HepG2 (cell line): Measurements from ENCODE around the gene CUL4A. TPM values are rescaled to one million over a fixed set of nuclear protein-coding genes. Genes with fewer than 3 reads are reported as not detected.
A peak's percentile ranks its signal among the peaks of the same experiment; 100 is the strongest.

Experiments
- AKAP8 ChIP-seq: sonication (generic); formaldehyde crosslinking; IDR thresholded peaks from 2 replicates; pipeline ENCODE4 v1.5.1; 2020; ENCODE audit warnings: mild to moderate bottlenecking, missing genetic modification reagents
- ARNT2 ChIP-seq: sonication (generic); formaldehyde crosslinking; IDR thresholded peaks from 2 replicates; pipeline ENCODE4 v1.8.0; 2022; ENCODE audit warnings: mild to moderate bottlenecking, low read depth, missing genetic modification reagents, moderate library complexity
- CEBPZ ChIP-seq: IDR thresholded peaks from 2 replicates; pipeline ENCODE4 v1.6.1; 2012; ENCODE audit warnings: low read length, improper control_type of control experiment
- SSRP1 ChIP-seq: IDR thresholded peaks from 2 replicates; pipeline ENCODE4 v1.6.1; 2016; ENCODE audit warnings: control low read depth
- SYNCRIP ChIP-seq: fragments of 200-400 bp; formaldehyde crosslinking; IDR thresholded peaks from 2 replicates; pipeline ENCODE4 v1.6.1; 2018; ENCODE audit warnings: mild to moderate bottlenecking, low read depth, low read length; ENCODE audit not compliant: insufficient read depth
- TGIF2 ChIP-seq: IDR thresholded peaks from 2 replicates; pipeline ENCODE4 v1.6.1; 2016; ENCODE audit warnings: control low read depth, missing compliant biosample characterization
- ZFP1 ChIP-seq: IDR thresholded peaks from 2 replicates; pipeline ENCODE4 v1.6.1; 2016
- ZFY ChIP-seq: sonication (generic); formaldehyde crosslinking; IDR thresholded peaks from 2 replicates; pipeline ENCODE4 v1.4.0; 2020; ENCODE audit warnings: missing genetic modification reagents
- ZHX1 ChIP-seq: sonication (generic); formaldehyde crosslinking; IDR thresholded peaks from 2 replicates; pipeline ENCODE4 v1.8.1; 2022; ENCODE audit warnings: low read depth, mild to moderate bottlenecking, missing genetic modification reagents
- ZNF234 ChIP-seq: sonication (generic); formaldehyde crosslinking; conservative IDR thresholded peaks from 2 replicates; pipeline ENCODE4 v1.5.1; 2020; ENCODE audit warnings: mild to moderate bottlenecking, missing genetic modification reagents
- ZNF354B ChIP-seq: sonication (generic); formaldehyde crosslinking; IDR thresholded peaks from 2 replicates; pipeline ENCODE4 v1.8.0; 2022; ENCODE audit warnings: mild to moderate bottlenecking, missing genetic modification reagents
- ZNF576 ChIP-seq: sonication (generic); formaldehyde crosslinking; IDR thresholded peaks from 2 replicates; pipeline ENCODE4 v1.4.0; 2020; ENCODE audit warnings: mild to moderate bottlenecking, missing genetic modification reagents
- ZNF891 ChIP-seq: sonication (generic); formaldehyde crosslinking; IDR thresholded peaks from 2 replicates; pipeline ENCODE4 v1.5.0; 2020; ENCODE audit warnings: mild to moderate bottlenecking, missing genetic modification reagents
- polyA plus RNA-seq, 8 experiments: library from polyadenylated mRNA; depleted of rRNA in 3 of 8; stranded (reverse) in 7 of 8; unstranded in 1 of 8; fragments of >200 nt; fragmentation: Illumina TruSeq in 4 of 8; extraction: Trizol in 4 of 8; gene quantifications; 2 replicates each; pipeline versions ENCODE4 v1.2.1 to v1.2.3, GENCODE V29; 2011 to 2016; ENCODE audit warnings: low read depth in 4 of 8, missing spikeins in 1 of 8, mixed read lengths in 1 of 8; ENCODE audit not compliant: insufficient read depth in 1 of 8
- total RNA-seq, 5 experiments: library from RNA; depleted of rRNA; stranded (reverse); fragments of >200 nt; fragmentation: Illumina TruSeq; extraction: Trizol; gene quantifications; 2 replicates each; pipeline ENCODE4 v1.2.3, GENCODE V29; 2016; ENCODE audit warnings: low read depth in 1 of 5
- TF ChIP-seq, protein P1 (sequence below), 2 experiments: fragments of 450-650 bp in 1 of 2; sonication (generic) in 1 of 2; formaldehyde crosslinking in 1 of 2; IDR thresholded peaks; 2 replicates each; pipeline versions ENCODE4 v1.6.1 to v1.8.0; 2016 to 2022; ENCODE audit warnings: antibody characterized with exemption in 1 of 2, mild to moderate bottlenecking in 1 of 2, missing genetic modification reagents in 1 of 2

Gene CUL4A
- total and polyA plus RNA-seq, 2 of the 13 experiments (the other 11 are each of a cell fraction or from before 2014, with no cell fraction given) = 51.2 to 75.3 TPM

- TF ChIP-seq, protein P1, sequence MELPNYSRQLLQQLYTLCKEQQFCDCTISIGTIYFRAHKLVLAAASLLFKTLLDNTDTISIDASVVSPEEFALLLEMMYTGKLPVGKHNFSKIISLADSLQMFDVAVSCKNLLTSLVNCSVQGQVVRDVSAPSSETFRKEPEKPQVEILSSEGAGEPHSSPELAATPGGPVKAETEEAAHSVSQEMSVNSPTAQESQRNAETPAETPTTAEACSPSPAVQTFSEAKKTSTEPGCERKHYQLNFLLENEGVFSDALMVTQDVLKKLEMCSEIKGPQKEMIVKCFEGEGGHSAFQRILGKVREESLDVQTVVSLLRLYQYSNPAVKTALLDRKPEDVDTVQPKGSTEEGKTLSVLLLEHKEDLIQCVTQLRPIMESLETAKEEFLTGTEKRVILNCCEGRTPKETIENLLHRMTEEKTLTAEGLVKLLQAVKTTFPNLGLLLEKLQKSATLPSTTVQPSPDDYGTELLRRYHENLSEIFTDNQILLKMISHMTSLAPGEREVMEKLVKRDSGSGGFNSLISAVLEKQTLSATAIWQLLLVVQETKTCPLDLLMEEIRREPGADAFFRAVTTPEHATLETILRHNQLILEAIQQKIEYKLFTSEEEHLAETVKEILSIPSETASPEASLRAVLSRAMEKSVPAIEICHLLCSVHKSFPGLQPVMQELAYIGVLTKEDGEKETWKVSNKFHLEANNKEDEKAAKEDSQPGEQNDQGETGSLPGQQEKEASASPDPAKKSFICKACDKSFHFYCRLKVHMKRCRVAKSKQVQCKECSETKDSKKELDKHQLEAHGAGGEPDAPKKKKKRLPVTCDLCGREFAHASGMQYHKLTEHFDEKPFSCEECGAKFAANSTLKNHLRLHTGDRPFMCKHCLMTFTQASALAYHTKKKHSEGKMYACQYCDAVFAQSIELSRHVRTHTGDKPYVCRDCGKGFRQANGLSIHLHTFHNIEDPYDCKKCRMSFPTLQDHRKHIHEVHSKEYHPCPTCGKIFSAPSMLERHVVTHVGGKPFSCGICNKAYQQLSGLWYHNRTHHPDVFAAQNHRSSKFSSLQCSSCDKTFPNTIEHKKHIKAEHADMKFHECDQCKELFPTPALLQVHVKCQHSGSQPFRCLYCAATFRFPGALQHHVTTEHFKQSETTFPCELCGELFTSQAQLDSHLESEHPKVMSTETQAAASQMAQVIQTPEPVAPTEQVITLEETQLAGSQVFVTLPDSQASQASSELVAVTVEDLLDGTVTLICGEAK (IDR thresholded peaks at IDR 0.05) = no peak
- TF ChIP-seq, protein P1 (CRISPR knock-in tag; IDR thresholded peaks at IDR 0.05) = peak; percentile 53; the same call in 1 of the 2 replicates
- peak; percentile 42; the same call in 1 of the 2 replicates for TF ChIP-seq TGIF2
- TF ChIP-seq ZHX1 (CRISPR knock-in tag) = no peak
- peak; percentile 79 for TF ChIP-seq ZFY (CRISPR knock-in tag)
- TF ChIP-seq ZNF576 (CRISPR knock-in tag) = no peak
- no peak for TF ChIP-seq CEBPZ
- peak; percentile 79; the same call in 1 of the 2 replicates for TF ChIP-seq ZNF234 (CRISPR knock-in tag)
- TF ChIP-seq ZNF891 = peak; percentile 88
- TF ChIP-seq AKAP8 (CRISPR knock-in tag) = peak; percentile 83
- 0 out of 2 replicates have a peak, but pooled peaks have one; percentile 46 for TF ChIP-seq ZNF354B
- no peak for TF ChIP-seq ZFP1 (CRISPR knock-in tag)
- TF ChIP-seq ARNT2 (CRISPR knock-in tag) = peak; percentile 82
- no peak for TF ChIP-seq SSRP1 (CRISPR knock-in tag)
- no peak for TF ChIP-seq SYNCRIP
Observed at GRCh38 chr13:113209759-113210421, 477 bp downstream of the CUL4A start (continued).
